LNCaP clone FGC (cell line): ENCODE data around the gene DLX2.

Experiments
- DNase-seq: peaks from one replicate; pipeline ENCODE4 v3.0.0-alpha.2; 2011; ENCODE audit warnings: low read depth
- H3K4me3 ChIP-seq: 2 replicates; pipeline ENCODE4 v1.5.1; 2011; ENCODE audit warnings: mild to moderate bottlenecking, low read depth, low read length, control low read depth
- TF ChIP-seq, protein P1 (sequence below): IDR thresholded peaks from 2 replicates; pipeline ENCODE4 v1.5.1; 2012; ENCODE audit warnings: mild to moderate bottlenecking; ENCODE audit not compliant: control insufficient read depth, insufficient read depth; ENCODE audit errors: extremely low read depth

The DLX2 gene

DNA sequence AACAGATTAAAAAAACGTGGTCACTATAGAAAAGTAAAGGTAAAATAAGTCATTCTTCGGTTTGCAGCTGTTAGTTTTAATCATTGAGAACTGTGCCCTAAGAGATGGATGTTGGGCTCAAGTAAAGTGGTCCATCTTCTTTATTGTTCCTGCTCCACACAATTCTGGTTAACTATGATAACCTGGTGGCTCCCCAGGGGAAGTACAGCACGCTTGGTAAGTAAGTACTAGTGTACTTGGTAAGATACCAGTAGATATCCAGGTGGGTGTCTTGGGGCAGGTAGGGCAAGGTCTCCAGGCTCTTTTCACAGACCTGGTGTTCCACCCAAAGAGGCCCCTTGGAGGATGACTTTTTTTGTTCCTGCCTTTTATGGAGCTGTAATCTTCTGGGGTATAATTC is 31.6 kb upstream of the DLX2 start:
- no peak for DNase-seq
- TF ChIP-seq, protein P1, sequence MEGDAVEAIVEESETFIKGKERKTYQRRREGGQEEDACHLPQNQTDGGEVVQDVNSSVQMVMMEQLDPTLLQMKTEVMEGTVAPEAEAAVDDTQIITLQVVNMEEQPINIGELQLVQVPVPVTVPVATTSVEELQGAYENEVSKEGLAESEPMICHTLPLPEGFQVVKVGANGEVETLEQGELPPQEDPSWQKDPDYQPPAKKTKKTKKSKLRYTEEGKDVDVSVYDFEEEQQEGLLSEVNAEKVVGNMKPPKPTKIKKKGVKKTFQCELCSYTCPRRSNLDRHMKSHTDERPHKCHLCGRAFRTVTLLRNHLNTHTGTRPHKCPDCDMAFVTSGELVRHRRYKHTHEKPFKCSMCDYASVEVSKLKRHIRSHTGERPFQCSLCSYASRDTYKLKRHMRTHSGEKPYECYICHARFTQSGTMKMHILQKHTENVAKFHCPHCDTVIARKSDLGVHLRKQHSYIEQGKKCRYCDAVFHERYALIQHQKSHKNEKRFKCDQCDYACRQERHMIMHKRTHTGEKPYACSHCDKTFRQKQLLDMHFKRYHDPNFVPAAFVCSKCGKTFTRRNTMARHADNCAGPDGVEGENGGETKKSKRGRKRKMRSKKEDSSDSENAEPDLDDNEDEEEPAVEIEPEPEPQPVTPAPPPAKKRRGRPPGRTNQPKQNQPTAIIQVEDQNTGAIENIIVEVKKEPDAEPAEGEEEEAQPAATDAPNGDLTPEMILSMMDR = no peak

DNA sequence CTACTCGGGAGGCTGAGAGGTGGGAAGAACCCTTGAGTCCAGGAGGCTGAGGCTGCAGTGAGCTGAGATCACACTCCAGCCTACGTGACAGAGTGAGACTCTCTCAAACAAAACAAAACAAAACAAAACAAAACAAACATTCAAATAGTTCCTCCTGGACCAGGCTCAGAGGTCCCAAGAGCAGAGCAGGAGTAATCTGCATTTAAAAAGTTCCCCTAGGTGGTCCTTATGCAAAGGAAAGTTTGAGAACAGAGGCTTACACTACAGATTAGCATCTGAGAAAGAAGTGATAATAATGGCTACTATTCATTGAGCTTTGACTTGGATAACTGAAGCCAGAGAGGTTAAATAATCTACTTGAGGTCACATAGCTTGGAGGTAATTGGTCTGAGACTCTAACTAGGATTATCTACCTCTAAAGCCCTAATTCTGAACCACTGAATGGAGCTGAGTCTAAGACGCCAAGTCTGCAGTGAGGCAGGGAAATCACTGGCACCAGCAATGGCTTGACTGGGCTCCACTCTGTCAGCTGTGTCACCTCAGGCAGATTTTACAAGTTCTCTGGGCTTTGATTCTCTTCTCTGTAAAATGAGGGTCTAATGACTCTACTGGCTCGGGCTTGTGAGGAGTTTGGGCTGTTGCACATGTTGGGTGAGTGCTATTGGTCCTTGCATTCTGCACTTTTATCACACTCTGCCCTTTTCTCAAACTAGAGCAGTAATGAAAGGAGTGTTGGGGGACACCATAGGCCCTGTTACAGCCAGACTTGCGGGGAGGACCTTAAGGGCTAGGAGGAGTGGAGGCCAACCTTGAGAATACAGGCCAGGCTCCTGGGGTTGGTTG is 29.2 kb upstream of the DLX2 start:
- DNase-seq = no peak
- TF ChIP-seq, protein P1 = no peak
- no peak overlapping the region for H3K4me3 ChIP-seq

More for the DNA sequence above, 31.6 kb upstream of the DLX2 start:
- no peak overlapping the region for H3K4me3 ChIP-seq

DNA sequence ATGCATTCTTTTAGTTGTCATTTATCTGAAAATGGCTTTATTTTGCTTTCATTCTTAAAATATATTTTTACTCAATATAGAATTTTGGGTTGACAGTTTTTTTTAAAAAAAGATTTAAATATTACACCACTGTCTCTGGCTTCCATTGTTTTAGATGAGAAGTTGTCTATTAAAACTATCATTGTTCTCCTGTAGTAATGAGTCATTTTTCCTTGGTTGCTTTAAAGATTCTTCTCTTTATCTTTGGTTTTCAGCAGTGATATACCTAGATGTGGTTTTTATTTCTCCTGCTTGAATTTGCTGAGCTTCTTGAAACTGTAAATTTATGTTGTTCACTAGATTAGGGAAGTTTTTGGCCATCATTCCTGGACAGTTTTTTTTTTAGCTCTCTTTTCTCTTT is 26.7 kb upstream of the DLX2 start:
- TF ChIP-seq, protein P1 = no peak
- DNase-seq = no peak
- no peak overlapping the region for H3K4me3 ChIP-seq

DNA sequence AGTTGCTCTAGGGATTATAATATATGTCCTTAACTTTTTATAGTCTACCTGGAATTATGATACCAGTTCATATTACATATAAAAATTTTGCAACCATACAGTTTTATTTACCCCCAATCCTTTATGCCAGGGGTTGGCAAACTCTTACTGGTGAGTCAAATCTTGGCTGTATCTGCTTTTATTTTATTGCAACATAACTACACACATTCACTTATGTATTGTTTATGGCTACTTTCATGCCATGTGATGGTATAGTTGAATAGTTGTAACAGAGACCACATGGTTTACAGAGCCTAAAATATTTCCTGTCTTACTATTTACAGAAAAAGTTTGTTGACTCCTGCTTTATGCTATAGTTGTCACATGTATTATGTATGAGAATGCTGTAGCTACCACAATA is 25.8 kb upstream of the DLX2 start:
- peak; percentile 90 for DNase-seq
- H3K4me3 ChIP-seq = no peak overlapping the region
- TF ChIP-seq, protein P1 = no peak

DNA sequence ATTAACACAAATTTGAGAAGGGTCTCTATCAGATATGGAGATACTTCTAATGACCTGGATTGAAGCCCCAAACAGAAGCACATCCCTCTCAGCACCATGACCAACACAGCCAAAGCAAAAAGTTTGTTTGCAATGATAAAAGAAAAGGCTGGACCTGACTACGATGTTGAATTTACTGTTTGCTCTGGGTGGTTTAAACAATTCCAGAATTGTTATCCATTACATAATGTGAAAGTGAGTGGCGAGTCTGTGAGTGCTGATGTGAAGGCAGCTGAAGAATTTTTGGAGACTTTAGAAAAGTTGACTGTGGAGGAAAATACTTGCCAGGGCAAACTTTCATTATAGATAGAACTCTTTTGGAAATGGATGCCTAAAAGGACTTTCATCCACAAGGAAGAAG is 17.4 kb upstream of the DLX2 start:
- no peak for DNase-seq
- H3K4me3 ChIP-seq = no peak overlapping the region
- TF ChIP-seq, protein P1 = no peak

DNA sequence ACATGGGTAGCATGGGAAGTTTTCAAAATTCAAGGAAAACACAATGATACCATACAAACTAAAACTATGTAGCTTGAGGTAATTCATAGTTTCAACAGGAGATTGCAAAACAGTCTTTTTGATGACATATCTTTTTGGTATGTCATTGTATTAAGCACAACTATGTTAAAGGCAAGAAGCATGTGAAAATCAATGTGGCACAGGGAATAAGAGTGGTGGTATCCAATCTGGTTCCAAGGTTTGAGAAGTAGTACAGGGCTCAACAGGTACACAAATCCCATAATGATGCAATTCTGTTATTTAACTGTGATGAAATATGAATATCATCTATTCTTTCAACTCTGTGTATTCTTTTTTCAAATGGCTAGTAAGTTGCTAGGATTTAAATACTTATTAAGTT is 16.4 kb upstream of the DLX2 start:
- no peak for DNase-seq
- TF ChIP-seq, protein P1 = no peak
- H3K4me3 ChIP-seq = no peak overlapping the region

DNA sequence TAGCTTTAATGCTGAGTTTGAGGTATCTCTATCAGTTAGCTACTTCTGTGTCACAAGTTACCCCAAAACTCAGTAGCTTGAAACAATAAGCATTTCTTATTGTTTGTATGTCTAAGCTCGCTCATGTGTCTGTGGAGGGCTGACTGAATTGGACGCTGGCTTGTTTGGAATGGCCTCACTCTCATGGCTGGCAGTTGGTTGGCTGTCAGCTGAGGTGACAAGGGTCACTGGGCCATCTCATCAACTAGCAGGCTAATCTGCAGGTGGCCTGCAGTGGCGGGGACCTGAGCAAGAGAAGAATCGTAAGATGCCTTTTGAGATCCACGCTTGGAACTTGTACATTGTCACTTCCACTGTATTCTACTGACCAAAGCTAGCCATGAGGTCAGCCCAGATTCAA is 13.4 kb upstream of the DLX2 start:
- no peak for DNase-seq
- no peak overlapping the region for H3K4me3 ChIP-seq
- TF ChIP-seq, protein P1 = no peak
